Lung microvascular endothelial cell (primary cell): ENCODE measurements around the gene NOP56. TPM values are rescaled to one million over a fixed set of nuclear protein-coding genes. Genes with fewer than 3 reads are reported as not detected.
A peak's percentile ranks its signal among the peaks of the same experiment; 100 is the strongest.

Source experiments
- DNase-seq, 2 donors: peaks; one replicate each; pipeline versions ENCODE4 v3.0.0 to v3.0.0-alpha.2; 2010; ENCODE audit warnings: low read depth in 2 of 2
- total RNA-seq: library from RNA; depleted of rRNA; stranded (reverse); fragments of >200 nt; gene quantifications from 2 replicates; pipeline ENCODE4 v1.2.1, GENCODE V29; 2014

Gene NOP56
- total RNA-seq, 1 donor from 2014 or later, result 125 TPM

DNA sequence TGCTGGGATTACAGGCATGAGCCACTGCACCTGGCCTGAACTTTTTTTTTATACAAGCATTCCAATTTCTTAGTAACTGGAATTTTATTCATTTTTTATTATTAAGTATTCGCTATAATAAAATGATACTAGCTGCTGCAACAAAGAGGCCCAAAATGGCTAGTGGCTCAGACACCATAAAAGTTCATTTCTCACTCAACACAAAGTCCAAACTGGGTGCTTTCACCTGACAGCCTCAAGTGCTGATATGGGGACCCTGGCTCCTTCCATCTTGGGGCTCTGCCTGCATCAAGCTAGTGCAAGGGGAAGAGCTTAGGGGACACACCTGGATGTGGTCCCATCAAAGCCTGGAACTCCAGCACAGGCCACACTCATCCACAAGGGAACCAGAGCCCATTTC, 12.2 kb upstream of the NOP56 start:
- no peak for DNase-seq

DNA sequence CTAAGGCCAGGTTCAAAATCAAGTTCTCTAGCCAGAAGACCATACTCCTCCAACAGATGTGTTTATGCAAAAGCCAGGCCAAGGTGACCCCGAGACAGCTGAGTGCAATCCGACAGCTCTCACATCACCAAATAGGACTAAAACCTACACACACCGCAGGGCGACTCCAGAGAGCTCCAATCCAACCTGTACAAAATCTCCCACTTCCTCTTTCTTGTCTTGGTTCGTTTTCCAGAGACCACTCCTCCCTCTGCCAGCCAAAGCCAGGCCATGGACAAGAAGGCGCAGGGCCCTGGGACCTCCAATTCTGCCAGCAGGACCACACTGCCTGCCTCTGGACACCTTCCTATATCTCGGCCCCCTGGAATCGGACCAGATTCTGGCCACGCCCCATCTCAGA, 11.5 kb upstream of the NOP56 start:
- DNase-seq, result no peak

DNA sequence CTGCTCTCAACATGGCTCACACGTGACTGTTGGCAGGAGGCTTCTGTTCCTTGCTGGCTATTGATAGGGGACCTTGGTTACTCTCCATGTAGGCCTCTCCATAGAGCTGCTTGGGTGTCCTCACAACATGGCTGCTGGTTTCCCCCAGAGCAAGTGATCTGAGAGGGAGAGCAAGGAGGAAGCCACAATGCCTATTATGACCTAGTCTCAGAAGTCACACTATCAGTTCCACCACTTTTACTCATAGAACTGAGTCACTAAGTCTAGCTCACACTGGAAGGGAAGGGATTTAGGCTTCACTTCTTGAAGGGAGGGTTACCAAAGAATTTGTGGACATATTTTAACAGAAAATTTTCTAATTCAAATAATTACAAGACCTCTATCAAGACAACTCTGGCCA, 8.7 kb upstream of the NOP56 start:
- no peak for DNase-seq

DNA sequence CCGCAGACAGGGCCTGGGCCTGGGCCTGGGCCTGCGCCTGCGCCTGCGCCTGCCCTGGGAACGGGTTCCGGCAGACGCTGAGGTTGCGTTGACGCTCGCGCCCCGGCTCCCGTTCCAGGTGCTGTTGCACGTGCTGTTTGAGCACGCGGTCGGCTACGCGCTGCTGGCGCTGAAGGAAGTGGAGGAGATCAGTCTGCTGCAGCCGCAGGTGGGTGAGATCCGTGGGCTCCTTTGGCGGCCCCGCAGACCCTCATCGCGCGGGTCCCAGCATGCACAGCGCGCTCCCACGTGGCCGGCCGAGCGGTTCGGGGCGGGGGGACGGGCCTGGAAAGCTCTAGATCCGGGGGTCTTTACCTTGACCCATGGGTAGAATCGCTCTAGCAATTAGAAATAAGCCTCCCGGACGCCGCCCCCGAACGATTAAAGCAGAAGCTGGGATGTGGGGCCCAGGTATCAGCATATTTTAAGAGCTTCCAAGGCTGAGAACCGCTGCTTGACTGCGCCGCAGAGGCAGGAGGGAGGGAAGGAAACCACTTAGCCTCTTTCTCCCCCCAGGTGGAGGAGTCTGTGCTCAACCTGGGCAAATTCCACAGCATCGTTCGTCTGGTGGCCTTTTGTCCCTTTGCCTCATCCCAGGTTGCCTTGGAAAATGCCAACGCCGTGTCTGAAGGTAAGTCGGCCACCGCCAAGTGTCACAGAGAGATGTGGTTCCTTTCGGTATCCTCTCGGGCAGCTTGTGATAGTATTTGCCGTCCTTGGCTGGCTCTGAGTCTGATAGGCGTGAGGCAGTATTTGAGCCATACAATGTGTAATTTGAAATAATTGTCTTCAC, 508 bp downstream of the NOP56 start:
- DNase-seq, result peak; percentile 16 to 33

DNA sequence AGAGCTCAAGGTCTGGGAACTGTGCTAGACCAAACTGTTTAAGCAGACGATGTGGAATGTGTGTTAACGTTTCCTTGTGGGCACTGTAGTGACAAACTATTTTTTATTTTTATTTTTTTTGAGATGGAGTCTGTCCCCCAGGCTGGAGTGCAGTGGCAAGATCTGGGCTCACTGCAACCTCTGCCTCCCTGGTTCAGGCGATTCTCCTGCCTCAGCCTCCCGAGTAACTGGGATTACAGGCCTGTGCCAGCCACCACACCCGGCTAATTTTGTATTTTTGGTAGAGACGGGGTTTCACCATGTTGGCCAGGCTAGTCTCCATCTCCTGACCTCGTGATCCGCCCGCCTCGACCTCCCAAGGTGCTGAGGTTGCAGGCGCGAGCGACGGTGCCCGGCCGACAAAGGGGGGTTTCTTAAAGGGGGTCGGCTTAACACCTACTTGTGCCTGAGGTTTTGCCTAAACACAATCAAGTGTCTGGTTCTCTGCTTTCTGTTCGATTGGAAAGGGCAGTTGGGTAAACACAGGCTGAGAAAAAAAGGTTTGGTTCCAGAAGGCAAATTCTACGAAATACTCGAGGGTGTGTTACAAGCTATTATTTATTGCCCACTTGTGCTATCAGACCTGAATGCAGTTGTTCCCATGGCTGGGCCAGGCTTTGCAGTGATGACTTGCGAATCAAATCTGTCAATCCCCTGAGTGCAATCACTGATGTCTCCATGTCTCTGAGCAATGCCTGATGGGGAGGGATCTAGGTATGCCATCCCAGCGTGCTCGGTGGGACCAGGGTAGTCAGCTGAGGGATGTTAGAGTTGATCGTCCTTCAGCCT, 1.3 kb downstream of the NOP56 start:
- DNase-seq, result no peak

DNA sequence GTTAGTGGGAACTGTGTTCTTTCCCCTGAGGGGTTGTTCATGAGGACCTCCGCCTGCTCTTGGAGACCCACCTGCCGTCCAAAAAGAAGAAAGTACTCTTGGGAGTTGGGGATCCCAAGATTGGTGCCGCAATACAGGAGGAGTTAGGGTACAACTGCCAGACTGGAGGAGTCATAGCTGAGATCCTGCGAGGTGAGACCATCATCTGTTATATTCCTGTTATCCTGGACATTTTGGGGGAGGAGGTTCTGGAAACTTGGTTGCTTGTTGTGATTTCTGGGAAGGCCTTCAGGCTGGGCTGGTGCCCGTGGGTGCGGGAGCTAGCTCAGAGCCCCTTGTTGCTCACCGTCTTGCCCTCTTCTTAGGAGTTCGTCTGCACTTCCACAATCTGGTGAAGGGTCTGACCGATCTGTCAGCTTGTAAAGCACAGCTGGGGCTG, 2.0 kb downstream of the NOP56 start:
- no peak for DNase-seq

DNA sequence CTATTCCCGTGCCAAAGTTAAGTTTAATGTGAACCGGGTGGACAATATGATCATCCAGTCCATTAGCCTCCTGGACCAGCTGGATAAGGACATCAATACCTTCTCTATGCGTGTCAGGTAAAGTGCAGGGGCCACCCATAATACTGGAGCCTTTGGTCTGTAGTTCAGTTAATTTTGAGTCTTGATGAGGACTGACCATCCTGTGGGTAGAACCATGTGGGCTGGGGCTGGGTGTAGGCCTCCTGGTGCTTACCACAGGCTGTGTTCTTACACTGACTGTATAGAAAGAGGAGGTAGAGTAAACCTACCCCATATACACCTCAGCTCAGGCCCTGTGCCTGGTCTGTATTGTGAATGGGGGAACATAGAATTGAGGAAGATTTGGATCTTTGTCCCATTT, 2.4 kb downstream of the NOP56 start:
- no peak for DNase-seq

DNA sequence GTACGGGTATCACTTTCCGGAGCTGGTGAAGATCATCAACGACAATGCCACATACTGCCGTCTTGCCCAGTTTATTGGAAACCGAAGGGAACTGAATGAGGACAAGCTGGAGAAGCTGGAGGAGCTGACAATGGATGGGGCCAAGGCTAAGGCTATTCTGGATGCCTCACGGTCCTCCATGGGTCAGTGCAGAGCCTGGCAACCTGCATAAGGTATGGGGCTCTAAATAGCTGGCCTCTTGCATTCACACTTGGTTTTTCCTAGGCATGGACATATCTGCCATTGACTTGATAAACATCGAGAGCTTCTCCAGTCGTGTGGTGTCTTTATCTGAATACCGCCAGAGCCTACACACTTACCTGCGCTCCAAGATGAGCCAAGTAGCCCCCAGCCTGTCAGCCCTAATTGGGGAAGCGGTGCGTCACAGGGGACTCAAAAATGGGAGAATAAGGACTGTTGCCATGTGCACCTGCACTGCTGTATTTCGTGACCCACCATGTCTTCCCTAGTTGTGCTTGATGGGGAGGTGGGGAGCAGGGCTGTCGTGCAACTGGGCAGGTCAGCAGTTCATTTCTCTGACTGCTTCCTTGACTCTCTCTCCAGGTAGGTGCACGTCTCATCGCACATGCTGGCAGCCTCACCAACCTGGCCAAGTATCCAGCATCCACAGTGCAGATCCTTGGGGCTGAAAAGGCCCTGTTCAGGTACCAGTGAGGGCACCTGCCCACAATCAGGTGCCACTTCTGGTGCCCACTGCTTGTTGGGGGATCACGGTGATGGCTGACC, 3.1 kb downstream of the NOP56 start:
- no peak for DNase-seq

DNA sequence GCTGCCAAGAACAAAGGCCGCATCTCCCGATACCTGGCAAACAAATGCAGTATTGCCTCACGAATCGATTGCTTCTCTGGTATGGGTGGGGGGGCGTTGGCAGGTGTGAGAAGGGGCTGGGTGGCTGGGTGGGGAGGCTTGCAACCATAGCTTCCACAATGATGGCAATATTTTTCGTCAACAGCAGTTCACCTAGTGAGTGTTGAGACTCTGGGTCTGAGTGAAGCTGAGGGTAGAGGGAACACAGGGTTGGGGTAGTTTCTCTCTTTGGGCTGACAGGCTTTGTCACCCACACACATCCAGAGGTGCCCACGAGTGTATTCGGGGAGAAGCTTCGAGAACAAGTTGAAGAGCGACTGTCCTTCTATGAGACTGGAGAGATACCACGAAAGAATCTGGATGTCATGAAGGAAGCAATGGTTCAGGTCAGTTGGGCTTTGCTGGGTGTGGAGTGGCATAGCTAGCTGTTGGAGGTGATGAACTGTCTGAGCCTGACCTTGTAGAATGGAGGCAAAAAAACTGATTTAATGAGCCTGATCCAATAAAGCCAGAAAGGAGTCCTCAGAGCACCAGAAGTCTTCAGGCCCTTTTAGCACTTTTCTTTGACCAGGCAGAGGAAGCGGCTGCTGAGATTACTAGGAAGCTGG, 4.2 kb downstream of the NOP56 start:
- DNase-seq, result no peak

DNA sequence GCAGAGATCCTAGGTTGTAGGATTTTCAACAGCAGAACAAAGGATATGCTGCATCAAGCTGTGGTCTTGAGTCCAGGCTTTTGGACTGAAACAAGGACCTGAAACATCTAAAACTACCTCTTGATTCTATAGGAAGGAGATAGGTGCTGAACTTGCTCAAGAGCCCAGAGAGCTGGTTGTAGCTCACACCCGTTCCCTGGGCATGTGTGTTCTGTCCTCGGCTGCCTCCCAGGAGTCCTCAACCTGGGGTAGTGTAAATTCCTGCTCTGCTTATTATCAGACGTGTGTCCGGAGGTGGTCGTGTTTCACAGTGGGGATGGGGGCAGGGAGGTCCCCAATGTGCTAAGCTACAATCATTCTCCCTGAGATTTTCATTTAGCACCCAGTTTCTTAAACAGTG, 4.8 kb downstream of the NOP56 start:
- DNase-seq, result no peak

DNA sequence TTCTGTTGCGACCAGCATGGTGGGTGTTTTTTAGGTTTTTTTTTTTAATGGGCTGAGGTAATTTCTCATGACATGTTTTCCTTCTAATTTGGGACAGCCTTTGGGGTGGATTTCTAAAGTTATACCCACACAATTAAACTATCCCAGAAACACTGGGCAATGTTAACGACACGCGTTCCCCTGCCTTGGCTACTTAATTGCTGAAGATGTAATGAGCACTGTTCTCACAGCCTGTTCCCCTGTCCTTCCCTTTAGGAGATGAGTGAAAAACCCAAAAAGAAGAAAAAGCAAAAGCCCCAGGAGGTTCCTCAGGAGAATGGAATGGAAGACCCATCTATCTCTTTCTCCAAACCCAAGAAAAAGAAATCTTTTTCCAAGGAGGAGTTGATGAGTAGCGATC, 5.2 kb downstream of the NOP56 start:
- DNase-seq, result no peak

DNA sequence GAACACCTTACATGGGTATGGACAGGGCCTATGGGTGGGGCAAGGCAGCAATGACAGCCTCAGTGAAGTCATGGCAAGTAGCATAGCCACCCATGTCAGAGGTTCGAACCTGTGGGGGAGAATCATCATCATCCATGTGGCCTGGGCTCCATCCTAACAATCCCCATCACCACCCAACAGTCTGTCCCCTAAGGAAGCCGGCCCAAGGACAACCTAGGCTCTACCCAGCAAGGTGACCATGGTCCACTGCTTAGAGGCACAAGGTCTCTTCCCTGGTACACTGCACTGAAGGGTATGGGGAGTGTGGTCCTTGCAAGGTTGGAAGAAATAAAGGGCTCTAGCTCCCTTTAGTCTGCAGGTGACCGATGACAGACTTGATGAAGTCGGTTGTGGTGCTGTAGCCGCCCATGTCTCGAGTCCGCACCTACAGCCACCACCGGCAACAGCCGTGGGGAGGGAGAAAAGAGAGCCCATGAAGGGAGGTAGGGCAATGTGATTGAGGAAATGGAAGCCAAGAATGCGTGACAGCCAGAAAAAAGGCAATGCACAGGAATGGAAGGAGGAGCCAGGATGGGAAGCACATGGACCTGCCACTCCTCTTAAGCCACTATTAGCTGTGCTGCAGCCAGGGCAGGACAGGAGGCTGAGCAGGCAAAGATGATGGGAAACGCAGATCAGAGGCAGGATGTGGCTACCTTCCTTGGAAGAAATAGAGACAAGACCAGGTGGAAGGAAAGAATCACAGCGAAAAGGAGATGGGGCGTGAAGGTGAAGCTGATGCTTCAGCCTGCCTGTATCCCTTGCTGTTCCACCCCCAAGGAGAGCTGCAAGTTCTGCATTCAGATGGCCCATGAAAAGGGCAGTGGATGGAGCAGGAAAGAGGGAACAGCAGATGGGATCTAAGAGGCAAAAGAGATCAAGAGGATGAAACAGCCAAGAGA, 6.3 kb downstream of the NOP56 start:
- no peak for DNase-seq

DNA sequence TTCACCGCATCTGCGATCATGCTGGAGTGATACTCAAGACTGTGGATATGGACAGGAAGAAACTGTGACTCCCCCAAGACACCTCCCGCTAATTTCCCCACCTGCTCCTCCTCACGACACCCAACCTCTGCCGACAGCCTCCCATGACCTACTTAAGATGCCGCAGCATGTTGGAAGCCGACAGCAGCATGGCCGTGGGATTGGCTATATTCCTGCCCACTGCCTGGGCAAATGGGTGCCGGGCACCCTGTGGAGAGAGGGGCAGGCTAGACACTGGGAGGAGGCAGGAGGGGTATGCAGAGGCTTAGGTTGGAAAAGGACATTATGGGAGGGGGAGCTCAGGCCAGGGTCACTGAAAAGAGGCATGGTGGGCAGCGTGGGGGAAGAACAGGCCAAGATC, 7.1 kb downstream of the NOP56 start:
- no peak for DNase-seq

DNA sequence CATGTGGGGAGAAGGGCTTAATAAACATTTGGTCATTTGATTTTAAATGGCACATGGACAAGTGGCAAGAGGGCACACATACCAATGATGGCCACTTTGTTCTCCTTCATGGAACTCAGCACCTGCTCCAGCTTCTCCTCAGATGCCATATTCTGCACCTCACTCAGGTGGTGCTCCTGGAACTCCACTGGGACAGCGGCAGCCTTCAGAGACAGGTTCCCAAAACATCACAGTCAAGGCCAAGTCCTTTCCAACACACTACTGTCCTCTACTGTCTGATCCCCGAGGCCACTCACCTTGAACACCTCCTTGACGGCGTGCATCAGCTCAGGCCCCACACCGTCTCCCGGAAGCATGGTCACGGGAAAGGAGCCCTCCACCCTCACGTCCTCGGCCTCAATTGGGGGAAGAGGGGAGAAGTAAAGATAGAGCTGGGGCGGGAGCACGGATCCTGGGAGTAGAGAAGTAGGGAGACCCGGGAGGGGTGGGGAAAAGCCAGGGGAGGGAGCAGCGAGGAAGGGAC, 11.0 kb downstream of the NOP56 start:
- no peak for DNase-seq

DNA sequence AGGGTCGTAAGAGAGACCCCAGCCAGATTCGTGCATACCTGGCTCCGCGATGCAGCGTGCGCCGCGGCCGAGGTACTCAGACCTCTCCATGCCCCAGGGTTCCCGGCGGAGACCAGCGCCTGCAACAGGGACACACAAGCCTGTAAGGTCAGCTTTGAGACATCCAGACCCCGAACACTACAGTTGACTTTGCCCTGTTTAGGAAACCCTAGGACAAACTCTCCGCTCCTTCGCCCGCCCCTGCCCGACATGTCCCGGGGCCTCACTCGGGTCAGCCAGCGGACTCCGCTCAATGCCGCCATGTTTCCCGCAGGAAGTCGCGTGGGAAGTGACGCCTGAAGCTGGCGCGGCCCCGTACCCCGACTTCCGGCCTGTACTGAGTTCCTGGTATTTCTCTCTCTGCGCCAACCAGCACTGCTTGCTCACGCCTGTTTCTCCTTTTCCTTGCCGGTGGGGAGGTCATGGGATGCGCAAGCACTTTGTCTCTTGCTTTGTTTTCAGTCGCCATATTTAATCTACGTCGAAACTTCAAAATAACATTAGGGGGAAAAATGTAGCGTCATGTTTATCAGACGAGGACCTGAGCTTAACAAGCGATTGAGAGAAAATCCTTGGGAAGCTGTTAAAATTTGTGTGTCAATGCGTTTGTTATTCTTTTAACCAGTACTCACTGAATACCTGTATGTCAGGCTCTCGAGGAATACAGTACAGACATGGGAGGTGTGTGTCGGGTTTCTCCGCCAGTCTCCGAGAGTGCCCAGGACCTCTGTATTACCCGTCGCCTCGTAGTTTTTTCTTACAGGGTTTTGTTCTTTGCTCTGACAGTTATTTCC, 11.7 kb downstream of the NOP56 start, which contains the start of gene IDH3B:
Gene IDH3B, minus strand, starts transcription at position 330 of the 833 bp plus-strand sequence. Its CDS starts 28 bp downstream, at position 302.
- peak; percentile 93 to 96 for DNase-seq

DNA sequence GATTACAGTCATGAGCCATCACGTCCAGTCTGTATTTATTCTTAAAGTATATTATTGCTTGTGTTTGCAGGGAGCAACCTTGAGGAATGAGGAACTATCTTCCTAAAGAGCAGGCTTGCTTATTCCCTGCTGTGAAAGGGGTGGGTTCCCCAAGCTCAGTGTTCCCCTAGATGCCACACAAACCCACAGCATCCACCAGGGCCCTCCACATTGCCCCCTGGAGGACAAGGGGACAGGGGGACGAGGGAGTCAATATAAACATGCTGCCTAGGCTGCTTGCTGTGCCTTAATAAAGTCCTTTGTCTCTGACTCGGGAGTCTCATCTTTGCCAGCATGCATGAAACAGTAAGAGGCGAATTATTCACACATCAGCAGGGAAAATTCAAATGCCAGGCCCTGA, 19.5 kb downstream of the NOP56 start:
- DNase-seq, result no peak

DNA sequence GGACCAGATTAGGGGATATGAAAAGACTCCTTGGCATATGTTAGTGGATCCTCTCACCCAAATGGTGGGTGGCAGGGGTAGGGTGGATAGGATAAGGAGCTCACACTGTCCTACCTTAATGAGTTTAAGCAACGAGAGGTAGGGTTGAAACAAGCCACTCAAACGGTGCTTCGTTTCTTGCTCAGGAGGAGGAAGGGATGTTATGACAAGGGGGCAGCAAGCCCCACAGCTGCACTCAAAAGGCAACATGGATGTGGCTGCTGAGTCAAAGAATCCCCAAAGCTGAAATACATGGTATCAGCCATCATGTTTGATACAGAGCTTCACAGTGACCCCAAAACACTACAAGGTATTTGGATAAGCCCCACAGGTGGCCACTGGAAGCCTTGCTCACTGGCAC, 20.0 kb downstream of the NOP56 start:
- DNase-seq, result no peak

DNA sequence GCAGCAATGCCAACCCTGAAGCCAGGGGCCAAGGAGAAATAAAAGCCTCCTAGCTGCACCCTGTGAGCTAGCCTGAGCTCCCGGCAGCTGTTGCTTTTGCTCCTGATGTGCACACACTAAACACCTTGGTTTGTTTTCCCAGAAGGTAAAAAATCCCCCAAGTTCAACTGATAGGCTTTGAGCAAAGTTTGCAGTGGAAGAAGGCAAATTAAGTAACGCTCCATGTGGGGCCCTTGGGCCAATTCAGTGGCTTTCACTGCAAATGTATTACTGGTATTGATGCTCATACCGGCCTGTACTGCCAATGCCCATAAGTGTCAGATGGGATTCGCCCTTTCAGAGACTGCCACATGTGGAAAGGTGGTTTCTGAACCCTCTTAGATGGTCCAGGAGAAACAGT, 21.0 kb downstream of the NOP56 start:
- no peak for DNase-seq

DNA sequence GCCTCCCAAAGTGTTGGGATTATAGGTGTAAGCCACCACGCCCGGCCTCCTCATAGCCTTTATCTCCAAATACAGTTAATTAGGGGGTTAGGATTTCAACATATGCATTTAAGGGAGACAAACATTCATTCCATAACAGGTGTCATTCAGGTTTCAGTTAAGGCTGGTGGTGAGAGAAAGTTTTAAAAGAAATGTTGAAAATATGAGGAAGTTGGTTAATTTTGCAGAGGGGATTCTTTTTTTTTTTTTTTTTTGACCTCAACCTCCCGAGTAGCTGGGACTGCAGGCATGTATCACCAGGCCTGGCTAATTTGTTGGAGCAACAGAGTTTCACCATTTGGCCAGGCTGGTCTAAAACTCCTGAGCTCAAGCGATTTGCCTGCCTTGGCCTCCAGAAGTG, 27.6 kb downstream of the NOP56 start:
- DNase-seq, result no peak
